ENCODE data around the gene PTCRA. TPM values are rescaled to one million over a fixed set of nuclear protein-coding genes. Genes with fewer than 3 reads are reported as not detected.
A peak's percentile ranks its signal among the peaks of the same experiment; 100 is the strongest.
"Not testable (repeated sequence)": the region's sequence is repeated elsewhere in the genome, so short reads cannot be mapped to it uniquely, and the experiment has no call there.

The PTCRA gene
- total RNA-seq, 1 donor from 2014 or later = not detected

DNA sequence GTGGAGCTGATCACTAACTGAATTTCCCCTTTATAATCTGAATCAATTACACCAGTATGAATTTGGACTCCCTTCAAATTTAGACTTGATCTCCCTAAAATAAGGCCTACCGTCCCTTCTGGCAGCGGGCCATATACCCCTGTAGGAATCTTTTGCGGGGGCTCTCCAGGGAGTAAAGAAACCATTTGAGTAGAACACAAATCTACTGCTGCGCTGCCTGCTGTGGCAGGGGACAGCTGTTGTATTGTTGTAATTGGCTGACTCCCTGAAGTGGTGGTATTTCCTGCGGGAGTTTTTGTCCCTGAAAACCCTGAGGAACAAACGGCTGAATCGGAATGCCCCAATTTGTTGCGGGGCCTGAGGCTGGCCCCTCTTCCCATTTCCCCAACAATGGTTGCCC is 16.0 kb upstream of the PTCRA start:
- intact Hi-C loops (cut with DNase I) = loop anchor here (5.0 to 10.0 kb wide), 3 partner anchors 112 to 435 kb away; partner anchors contain the start of genes KLHDC3 and MEA1
- DNase-seq (ENCODE audit: low spot score) = no peak

DNA sequence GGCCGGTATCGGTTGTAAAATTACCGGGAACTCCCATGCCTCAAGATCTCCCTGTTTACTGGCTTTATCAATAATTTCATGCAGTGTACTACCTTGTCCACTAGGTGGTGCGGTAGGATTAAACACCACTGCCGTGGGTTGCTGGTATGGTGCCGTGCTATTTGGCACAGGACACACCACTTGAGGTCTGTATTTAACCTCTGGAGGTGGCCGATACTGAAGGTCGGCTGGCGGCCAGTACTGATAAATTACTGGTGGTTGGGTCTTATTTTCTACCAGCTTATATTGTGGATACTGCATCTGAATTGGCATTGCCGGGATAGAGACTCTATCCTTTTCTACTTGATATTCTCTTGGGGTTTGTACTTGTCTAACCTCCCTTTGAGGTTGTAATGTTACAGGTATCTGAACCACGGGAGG is 14.3 kb upstream of the PTCRA start:
- peak; percentile 88 for DNase-seq (ENCODE audit: low spot score)
- intact Hi-C loops (cut with DNase I) = loop anchor here (5.0 to 10.0 kb wide), 3 partner anchors 111 to 433 kb away; partner anchors contain the start of genes KLHDC3 and MEA1

DNA sequence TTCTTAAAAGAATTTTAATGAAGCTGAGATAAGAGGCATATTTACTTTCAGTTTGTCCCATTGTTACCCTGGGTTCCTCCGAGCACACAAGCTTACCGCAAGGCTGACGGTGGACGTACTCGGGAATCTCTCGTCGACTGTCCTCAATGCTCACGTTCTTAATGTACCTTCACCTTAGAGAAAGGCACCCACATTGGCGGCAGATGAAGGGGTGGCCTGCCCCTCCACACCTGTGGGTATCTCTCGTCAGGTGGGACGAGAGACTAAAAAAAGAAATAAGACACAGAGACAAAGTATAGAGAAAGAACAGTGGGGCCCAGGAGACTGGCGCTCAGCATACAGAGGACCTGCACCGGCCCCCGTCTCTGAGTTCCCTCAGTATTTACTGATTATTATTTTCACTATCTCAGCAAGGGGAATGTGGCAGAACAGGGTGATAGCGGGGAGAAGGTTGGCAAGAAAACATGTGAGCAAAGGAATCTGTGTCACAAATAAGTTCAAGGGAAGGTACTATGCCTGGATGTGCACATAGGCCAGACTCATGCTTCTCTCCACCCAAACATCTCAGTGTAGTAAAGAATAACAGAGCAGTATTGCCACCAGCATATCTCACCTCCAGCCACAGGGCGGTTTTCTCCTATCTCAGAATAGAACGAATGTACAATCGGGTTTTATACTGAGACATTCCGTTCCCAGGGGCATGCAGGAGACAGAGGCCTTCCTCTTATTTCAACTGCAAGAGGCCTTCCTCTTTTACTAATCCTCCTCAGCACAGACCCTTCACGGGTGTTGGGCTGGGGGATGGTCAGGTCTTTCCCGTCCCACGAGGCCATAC is 13.2 kb upstream of the PTCRA start:
- intact Hi-C loops (cut with DNase I) = loop anchor here (5.0 to 10.0 kb wide), 3 partner anchors 110 to 432 kb away; partner anchors contain the start of genes KLHDC3 and MEA1
- not testable (repeated sequence) for DNase-seq (ENCODE audit: low spot score)

DNA sequence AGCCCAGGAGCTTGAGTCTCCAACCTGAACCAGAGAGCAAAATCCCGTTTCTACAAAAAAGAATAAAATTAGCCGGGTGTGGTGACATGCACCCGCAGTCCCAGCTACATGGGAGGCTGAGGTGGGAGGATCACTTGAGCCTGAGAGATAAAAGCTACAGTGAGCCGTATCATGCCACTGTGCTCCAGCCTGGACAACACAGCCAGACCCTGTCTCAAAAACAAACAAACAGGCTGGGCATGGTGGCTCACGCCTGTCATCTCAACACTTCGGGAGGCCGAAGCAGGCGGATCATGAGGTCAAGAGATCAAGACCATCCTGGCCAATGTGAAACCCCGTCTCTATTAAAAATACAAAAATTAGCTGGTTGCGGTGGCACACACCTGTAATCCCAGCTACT is 11.4 kb upstream of the PTCRA start:
- intact Hi-C loops (cut with DNase I) = loop anchor here (5.0 to 10.0 kb wide), 3 partner anchors 108 to 430 kb away; partner anchors contain the start of genes KLHDC3 and MEA1
- DNase-seq (ENCODE audit: low spot score) = no peak

- no peak for DNase-seq (ENCODE audit: low spot score)
- intact Hi-C loops (cut with DNase I) = loop anchor here (10.0 kb wide), 1 partner anchor 427 kb away; no protein-coding TSS in a partner anchor
Measured at GRCh38 chr6:42907336-42907735, 8.5 kb upstream of the PTCRA start.

DNA sequence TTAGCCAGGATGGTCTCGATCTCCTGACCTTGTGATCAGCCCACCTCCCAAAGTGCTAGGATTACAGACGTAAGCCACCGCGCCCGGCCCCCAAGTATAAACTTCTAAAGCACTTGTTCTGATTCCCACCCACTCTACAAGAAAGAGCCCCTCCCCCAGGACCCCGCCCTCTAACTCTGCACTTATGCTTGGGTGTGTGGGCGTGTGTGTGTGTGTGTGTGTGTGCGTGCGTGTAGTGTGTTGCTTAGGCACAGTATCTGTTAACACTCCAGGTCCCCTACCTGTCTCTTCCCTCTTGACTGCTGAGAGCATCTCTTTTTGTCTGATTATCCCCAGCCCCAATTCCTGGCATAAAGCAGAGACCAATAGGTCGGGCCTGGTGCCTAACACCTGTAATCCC is 6.0 kb upstream of the PTCRA start:
- intact Hi-C loops (cut with DNase I) = loop anchor here (10.0 kb wide), 1 partner anchor 425 kb away; no protein-coding TSS in a partner anchor
- DNase-seq (ENCODE audit: low spot score) = no peak

- intact Hi-C loops (cut with DNase I) = no loop called here
- DNase-seq (ENCODE audit: low spot score) = no peak
Measured at GRCh38 chr6:42911171-42912021, 4.5 kb upstream of the PTCRA start.

DNA sequence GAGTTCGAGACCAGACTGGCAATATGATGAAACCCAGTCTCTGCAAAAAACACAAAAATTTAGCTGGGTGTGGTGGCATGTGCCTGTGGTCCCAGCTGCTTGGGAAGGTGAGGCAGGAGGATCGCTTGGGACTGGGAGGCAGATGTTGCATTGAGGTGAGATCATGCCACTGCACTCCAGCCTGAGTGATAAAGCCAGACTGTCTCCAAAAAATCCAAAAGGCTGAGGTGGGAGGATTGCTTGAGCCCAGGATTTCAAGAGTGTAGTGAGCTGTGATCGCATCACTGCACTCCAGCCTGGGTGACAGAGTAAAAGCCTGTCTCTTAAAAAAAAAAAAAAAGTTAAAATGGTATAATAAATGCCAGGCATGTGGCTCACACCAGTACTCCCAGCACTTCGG is 1.3 kb upstream of the PTCRA start:
- DNase-seq (ENCODE audit: low spot score) = no peak
- intact Hi-C loops (cut with DNase I) = no loop called here

DNA sequence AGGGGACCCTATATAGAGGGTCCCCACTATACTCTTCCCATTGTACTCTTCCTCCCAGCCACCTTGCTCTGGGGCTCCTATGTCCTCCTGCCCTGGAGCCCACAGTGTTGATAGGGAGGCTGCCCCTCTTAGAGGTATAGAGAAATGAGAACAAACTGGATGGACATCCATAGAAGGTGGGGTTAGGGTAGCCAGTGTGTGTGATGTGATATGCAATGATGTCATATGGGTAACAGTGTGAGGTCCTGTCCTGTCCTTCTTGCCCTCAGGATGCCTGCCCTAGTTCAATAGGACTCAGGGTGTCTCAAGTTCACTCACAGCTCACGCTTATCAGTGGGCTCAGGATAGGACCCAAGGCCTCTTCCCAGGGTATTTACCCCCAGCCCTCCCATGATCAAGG is 435 bp downstream of the PTCRA start:
- DNase-seq (ENCODE audit: low spot score) = no peak
- intact Hi-C loops (cut with DNase I) = no loop called here

GRCh38 chr6:42921801-42922200 is 5.9 kb downstream of the PTCRA start:
- intact Hi-C loops (cut with DNase I) = no loop called here
- DNase-seq (ENCODE audit: low spot score) = no peak

GRCh38 chr6:42923666-42924065 is 7.8 kb downstream of the PTCRA start:
- intact Hi-C loops (cut with DNase I) = no loop called here

DNA sequence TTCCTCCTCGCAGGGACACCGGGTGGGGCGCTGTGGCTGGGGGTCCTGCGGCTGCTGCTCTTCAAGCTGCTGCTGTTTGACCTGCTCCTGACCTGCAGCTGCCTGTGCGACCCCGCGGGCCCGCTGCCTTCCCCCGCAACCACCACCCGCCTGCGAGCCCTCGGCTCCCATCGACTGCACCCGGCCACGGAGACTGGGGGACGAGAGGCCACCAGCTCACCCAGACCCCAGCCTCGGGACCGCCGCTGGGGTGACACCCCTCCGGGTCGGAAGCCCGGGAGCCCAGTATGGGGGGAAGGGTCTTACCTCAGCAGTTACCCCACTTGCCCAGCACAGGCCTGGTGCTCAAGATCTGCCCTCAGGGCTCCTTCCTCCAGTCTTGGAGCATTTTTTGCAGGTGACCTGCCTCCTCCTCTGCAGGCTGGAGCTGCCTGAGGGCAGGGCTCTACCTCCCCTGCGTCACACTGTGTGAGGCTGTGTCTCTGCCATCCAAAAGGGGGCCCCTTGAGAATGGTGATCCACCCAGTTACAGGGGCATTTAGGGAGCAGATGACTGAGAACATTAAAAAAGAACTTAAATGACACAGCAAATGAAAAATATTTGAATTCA is 9.5 kb downstream of the PTCRA start:
- DNase-seq (ENCODE audit: low spot score) = no peak
- intact Hi-C loops (cut with DNase I) = no loop called here

More at GRCh38 chr6:42923666-42924065, 7.8 kb downstream of the PTCRA start:
- DNase-seq (ENCODE audit: low spot score) = no peak

- intact Hi-C loops (cut with DNase I) = no loop called here
- DNase-seq (ENCODE audit: low spot score) = peak; percentile 96
Measured at GRCh38 chr6:42928986-42929820, 13.3 kb downstream of the PTCRA start, which contains the start of gene CNPY3. TSS of gene CNPY3 (plus strand) at chr6:42929480. CDS start at chr6:42929571, 91 bp downstream.

DNA sequence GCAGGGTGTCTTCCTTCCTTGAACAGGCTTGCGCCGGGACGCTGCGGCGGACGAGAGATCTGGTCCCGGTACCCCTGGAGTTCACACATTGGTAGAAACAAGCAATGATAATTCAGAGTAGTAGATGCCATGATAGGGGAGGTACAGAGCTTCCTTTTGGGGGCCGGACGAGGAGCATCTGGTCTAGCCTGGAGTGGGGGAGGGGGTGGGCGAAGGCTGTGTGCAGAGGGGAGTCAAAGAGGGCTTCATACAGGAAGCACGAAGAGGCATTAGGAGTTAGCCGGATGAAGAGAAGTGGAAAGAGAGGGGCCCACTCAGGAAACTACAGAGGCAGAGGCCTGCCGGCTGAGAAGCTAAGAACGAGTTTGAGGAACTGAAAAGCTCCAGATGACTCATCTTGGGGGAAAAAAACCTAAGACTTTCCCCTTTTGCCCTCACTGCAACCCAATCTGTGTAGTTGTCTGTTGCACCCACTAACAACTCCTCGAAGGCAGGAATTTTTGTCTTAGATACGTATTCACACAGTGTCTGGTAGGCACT is 14.0 kb downstream of the PTCRA start:
- intact Hi-C loops (cut with DNase I) = loop anchor here (5.0 kb wide), 2 partner anchors 47 to 122 kb away; partner anchors contain the start of genes CUL7 and PEX6
- no peak for DNase-seq (ENCODE audit: low spot score)

DNA sequence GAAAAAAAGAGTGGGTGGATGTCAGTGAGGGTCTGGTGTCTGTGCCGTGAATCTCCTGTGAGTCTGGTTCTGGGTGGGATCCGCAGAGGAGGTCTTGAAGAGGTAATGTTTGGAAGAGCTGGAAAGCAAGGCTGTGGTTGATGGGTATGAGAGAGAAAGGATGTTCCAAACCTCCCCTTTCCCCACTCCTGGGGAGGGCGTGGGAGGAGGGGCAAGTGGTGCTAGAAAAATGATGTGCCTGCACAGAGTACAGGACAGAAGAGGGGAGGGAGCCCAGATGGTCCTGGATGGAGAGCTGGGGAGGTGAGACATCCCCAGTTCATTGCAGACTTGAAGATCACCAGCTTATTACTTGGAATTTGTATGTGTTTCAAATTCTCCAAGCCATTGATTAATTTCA is 16.6 kb downstream of the PTCRA start:
- no peak for DNase-seq (ENCODE audit: low spot score)
- intact Hi-C loops (cut with DNase I) = loop anchor here (5.0 kb wide), 2 partner anchors 45 to 120 kb away; partner anchors contain the start of genes CUL7 and PEX6

DNA sequence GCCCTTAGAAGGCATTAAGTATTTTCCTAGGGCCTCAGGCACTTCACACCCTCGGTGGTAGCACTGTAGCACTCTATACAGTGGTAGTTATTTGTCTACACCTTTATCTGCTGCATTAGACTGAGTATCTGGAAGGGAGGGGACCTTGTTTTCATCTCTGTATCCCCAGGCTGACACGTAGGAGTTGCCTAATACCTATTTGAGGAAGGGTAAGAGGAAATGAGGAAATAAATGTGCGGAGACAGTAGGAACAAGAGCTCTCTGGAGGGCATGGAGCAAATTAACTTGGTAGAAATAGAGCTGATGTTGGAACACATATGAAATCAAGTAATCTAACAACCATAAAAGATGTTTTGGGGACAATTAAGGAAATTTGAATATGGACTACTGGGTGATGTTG is 17.4 kb downstream of the PTCRA start:
- intact Hi-C loops (cut with DNase I) = loop anchor here (5.0 kb wide), 2 partner anchors 44 to 119 kb away; partner anchors contain the start of genes CUL7 and PEX6

DNA sequence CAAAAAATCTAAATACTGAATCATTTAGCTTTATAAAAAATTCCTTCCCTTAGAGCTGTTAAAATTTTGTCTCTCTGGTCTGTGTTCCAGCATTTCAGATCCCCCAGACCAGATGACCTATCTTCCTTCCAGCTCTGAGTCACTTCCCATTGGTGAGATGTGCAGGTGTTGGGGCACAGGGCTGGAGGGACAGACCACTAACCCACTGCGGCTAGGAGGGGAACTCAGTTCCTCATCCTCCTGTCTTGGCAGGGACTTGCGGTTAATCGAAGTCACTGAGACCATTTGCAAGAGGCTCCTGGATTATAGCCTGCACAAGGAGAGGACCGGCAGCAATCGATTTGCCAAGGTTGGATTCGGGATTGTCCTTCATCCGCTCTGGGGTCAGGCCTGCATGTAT is 19.5 kb downstream of the PTCRA start:
- no peak for DNase-seq (ENCODE audit: low spot score)
- intact Hi-C loops (cut with DNase I) = no loop called here

More for the DNA sequence above, 17.4 kb downstream of the PTCRA start:
- DNase-seq (ENCODE audit: low spot score) = no peak

DNA sequence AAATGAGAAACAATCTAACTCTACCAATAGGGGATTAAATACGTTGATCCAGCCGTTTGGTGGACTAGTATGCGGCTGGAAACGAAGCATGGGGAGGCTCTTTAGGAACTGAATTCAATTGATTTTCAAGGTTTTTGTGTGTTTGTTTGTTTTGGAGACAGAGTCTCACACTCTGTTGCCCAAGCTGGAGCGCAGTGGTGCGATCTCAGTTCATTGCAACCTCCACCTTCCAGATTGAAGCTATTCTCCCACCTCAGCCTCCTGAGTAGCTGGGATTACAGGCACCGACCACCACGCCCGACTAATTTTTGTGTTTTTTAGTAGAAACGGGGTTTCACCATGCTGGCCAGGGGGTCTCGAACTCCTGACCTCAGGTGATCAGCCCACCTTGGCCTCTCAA is 20.5 kb downstream of the PTCRA start:
- DNase-seq (ENCODE audit: low spot score) = no peak
- intact Hi-C loops (cut with DNase I) = no loop called here

Measured in cardiac septum (tissue), 1 donor.